Astrocyte (in vitro differentiated cells and primary cell): ENCODE measurements around the gene GALNT7. TPM values are rescaled to one million over a fixed set of nuclear protein-coding genes. Genes with fewer than 3 reads are reported as not detected.

Source experiments
- DNase-seq: peaks from one replicate; pipeline ENCODE4 v3.0.0-alpha.2; 2010; ENCODE audit warnings: low read depth
- FAIRE-seq: peaks from 2 replicates; lab custom pipeline; 2011; peaks lifted over from hg19 to GRCh38; lab: Jason Lieb, UNC
- H2AFZ ChIP-seq: 2 replicates; pipeline ENCODE4 v1.6.0; 2012; ENCODE audit warnings: low read depth, low read length, inconsistent platforms
- H3K27ac ChIP-seq: 2 replicates; pipeline ENCODE4 v1.5.1; 2011; ENCODE audit warnings: low read depth, low read length, inconsistent platforms
- H3K27me3 ChIP-seq: 2 replicates; pipeline ENCODE4 v1.6.0; 2011; ENCODE audit warnings: low read length, inconsistent platforms; ENCODE audit not compliant: insufficient read depth
- H3K36me3 ChIP-seq: 2 replicates; pipeline ENCODE4 v1.5.1; 2011; ENCODE audit warnings: low read length, inconsistent platforms; ENCODE audit not compliant: insufficient read depth
- H3K4me1 ChIP-seq: 2 replicates; pipeline ENCODE4 v1.5.1; 2011; ENCODE audit warnings: low read length, inconsistent platforms; ENCODE audit not compliant: insufficient read depth
- H3K4me2 ChIP-seq: 2 replicates; pipeline ENCODE4 v1.6.0; 2012; ENCODE audit warnings: low read length, inconsistent platforms
- H3K4me3 ChIP-seq: 2 replicates; pipeline ENCODE4 v1.5.1; 2011; ENCODE audit warnings: low read depth, mild to moderate bottlenecking, low read length, inconsistent platforms; ENCODE audit not compliant: insufficient read depth
- H3K79me2 ChIP-seq: 2 replicates; pipeline ENCODE4 v1.6.0; 2012; ENCODE audit warnings: mild to moderate bottlenecking, low read length, inconsistent platforms; ENCODE audit not compliant: insufficient read depth
- H3K9ac ChIP-seq: 2 replicates; pipeline ENCODE4 v1.6.0; 2012; ENCODE audit warnings: mild to moderate bottlenecking, low read length, inconsistent platforms
- H3K9me3 ChIP-seq: 2 replicates; pipeline ENCODE4 v1.5.1; 2012; ENCODE audit warnings: low read depth, mild to moderate bottlenecking, low read length, inconsistent platforms; ENCODE audit not compliant: insufficient read depth
- H4K20me1 ChIP-seq: 2 replicates; pipeline ENCODE4 v1.6.0; 2012; ENCODE audit warnings: low read length, inconsistent platforms; ENCODE audit not compliant: insufficient read depth
- H3K27ac Mint-ChIP-seq: one replicate; pipeline ENCODE4 v1.8.0; 2021; ENCODE audit warnings: mild to moderate bottlenecking, mixed read lengths; ENCODE audit not compliant: unreplicated experiment
- H3K27me3 Mint-ChIP-seq: one replicate; pipeline ENCODE4 v1.8.0; 2021; ENCODE audit warnings: low read depth, mixed read lengths; ENCODE audit not compliant: unreplicated experiment
- H3K36me3 Mint-ChIP-seq: one replicate; pipeline ENCODE4 v1.8.0; 2021; ENCODE audit warnings: low read depth, mixed read lengths; ENCODE audit not compliant: unreplicated experiment
- H3K4me1 Mint-ChIP-seq: one replicate; pipeline ENCODE4 v1.8.0; 2021; ENCODE audit warnings: low read depth, mixed read lengths; ENCODE audit not compliant: unreplicated experiment
- H3K4me3 Mint-ChIP-seq: one replicate; pipeline ENCODE4 v1.8.0; 2021; ENCODE audit warnings: mild to moderate bottlenecking, moderate library complexity, mixed read lengths; ENCODE audit not compliant: unreplicated experiment
- H3K9me3 Mint-ChIP-seq: one replicate; pipeline ENCODE4 v1.8.0; 2021; ENCODE audit warnings: mild to moderate bottlenecking, mixed read lengths; ENCODE audit not compliant: unreplicated experiment
- EZH2 ChIP-seq: IDR thresholded peaks from 2 replicates; pipeline ENCODE4 v1.6.1; 2012; ENCODE audit warnings: mild to moderate bottlenecking, low read length, inconsistent platforms; ENCODE audit not compliant: insufficient read depth
- total RNA-seq: library from RNA; stranded (reverse); gene quantifications from 2 replicates; pipeline ENCODE4 v1.2.1, GENCODE V29; 2021
- TF ChIP-seq, protein P1 (sequence below): IDR thresholded peaks from 2 replicates; pipeline ENCODE4 v1.5.1; 2011; ENCODE audit warnings: low read depth, mild to moderate bottlenecking, inconsistent platforms, low read length, moderate library complexity; ENCODE audit not compliant: insufficient read depth

Gene GALNT7
- total RNA-seq, 1 donor from 2014 or later, result 97.6 TPM

DNA sequence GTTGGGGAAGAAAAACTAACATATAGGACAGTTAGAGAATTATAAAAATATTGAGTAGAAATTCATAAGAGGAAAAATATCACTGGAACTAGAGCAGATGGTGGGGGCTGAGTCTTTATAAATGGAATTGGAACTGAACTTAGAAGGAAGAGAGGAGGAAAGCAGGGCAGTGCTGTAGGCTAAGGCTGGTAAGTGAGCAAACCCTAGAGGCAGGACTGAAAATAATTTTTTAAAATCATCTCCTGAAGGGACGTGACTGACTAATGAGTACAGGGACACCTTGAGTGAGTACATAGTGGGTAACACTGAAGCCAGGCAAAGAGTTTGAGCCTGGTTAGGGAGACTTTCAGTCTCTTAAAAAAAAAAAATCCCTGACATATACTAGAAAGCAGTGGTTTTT lies 63.3 kb downstream of the GALNT7 start:
- no peaks in the 10 kb centered on the region for H3K4me1 ChIP-seq
- H3K27ac ChIP-seq, result no peak overlapping the region
- H4K20me1 ChIP-seq, result peaks cover 8% of the 10 kb centered on the region
- H3K4me3 ChIP-seq, result no peak overlapping the region
- H3K4me2 ChIP-seq, result no peak overlapping the region
- no peaks in the 10 kb centered on the region for H3K79me2 ChIP-seq
- no peaks in the 10 kb centered on the region for H3K36me3 ChIP-seq
- H2AFZ ChIP-seq, result no peak overlapping the region
- no peaks in the 10 kb centered on the region for H3K9me3 Mint-ChIP-seq
- no peaks in the 10 kb centered on the region for H3K27me3 Mint-ChIP-seq
- DNase-seq (no peak), FAIRE-seq (no peak)
- H3K27ac Mint-ChIP-seq, result peak overlapping the region; percentile 73
- no peak overlapping the region for H3K9ac ChIP-seq
- TF ChIP-seq, protein P1, sequence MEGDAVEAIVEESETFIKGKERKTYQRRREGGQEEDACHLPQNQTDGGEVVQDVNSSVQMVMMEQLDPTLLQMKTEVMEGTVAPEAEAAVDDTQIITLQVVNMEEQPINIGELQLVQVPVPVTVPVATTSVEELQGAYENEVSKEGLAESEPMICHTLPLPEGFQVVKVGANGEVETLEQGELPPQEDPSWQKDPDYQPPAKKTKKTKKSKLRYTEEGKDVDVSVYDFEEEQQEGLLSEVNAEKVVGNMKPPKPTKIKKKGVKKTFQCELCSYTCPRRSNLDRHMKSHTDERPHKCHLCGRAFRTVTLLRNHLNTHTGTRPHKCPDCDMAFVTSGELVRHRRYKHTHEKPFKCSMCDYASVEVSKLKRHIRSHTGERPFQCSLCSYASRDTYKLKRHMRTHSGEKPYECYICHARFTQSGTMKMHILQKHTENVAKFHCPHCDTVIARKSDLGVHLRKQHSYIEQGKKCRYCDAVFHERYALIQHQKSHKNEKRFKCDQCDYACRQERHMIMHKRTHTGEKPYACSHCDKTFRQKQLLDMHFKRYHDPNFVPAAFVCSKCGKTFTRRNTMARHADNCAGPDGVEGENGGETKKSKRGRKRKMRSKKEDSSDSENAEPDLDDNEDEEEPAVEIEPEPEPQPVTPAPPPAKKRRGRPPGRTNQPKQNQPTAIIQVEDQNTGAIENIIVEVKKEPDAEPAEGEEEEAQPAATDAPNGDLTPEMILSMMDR, result no peak
- no peak for TF ChIP-seq EZH2
- no peaks in the 10 kb centered on the region for H3K9me3 ChIP-seq
- H3K4me3 Mint-ChIP-seq, result no peak overlapping the region
- no peaks in the 10 kb centered on the region for H3K27me3 ChIP-seq
- peaks cover 4% of the 10 kb centered on the region for H3K36me3 Mint-ChIP-seq
- H3K4me1 Mint-ChIP-seq, result peaks cover 20% of the 10 kb centered on the region

DNA sequence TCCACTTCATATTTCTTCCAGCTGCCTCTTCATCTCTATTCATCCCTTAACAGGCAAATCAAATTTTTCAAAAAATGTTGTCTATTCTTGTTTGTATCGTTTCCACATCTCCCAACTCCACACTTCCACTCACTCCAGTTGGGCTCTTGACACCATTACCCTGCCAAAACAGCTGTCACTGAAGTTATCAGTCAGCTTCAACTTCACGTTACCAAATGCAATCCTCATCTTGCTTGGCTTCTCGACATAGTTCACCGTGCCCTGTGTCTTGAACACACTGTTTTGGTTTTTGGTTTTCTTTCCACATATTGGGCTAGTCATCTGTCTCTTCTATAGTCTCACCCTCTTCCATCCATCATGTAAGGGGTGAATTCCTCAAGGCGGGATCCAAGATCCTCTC lies 65.2 kb downstream of the GALNT7 start:
- no peak overlapping the region for H3K4me3 ChIP-seq
- peaks cover 11% of the 10 kb centered on the region for H4K20me1 ChIP-seq
- TF ChIP-seq, protein P1, result no peak
- TF ChIP-seq EZH2, result no peak
- no peak overlapping the region for H3K9ac ChIP-seq
- Mint-ChIP-seq H3K27ac (no peak overlapping the region), H3K4me1 (peaks cover 27% of the 10 kb centered on the region), H3K4me3 (no peak overlapping the region), H3K9me3 (no peaks in the 10 kb centered on the region), H3K36me3 (peaks cover 4% of the 10 kb centered on the region), H3K27me3 (no peaks in the 10 kb centered on the region)
- no peaks in the 10 kb centered on the region for H3K4me1 ChIP-seq
- no peak overlapping the region for H2AFZ ChIP-seq
- H3K79me2 ChIP-seq, result peaks cover 9% of the 10 kb centered on the region
- no peak overlapping the region for H3K27ac ChIP-seq
- no peaks in the 10 kb centered on the region for H3K27me3 ChIP-seq
- DNase-seq (no peak), FAIRE-seq (no peak)
- H3K9me3 ChIP-seq, result no peaks in the 10 kb centered on the region
- no peaks in the 10 kb centered on the region for H3K36me3 ChIP-seq
- no peak overlapping the region for H3K4me2 ChIP-seq

DNA sequence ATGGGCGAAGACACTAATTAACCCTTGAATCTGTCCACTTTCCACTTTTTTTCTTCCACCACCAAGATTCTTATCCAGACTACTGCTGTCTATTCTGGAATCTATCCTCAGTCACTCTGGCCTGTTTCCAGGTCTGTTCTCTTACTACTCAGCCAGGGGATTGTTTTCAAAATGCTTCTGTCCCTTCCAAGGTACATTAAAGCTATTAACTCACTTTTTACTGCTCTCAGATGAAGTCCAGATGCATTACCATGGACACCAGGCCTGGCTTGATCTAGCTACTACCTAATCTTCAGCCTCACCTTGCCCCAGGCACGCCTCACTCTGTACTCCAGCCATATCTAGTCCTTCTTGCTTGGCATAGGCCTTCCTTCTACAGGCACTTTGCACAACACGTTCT lies 66.4 kb downstream of the GALNT7 start:
- TF ChIP-seq EZH2, result no peak
- TF ChIP-seq, protein P1, result no peak
- H3K36me3 ChIP-seq, result no peaks in the 10 kb centered on the region
- no peaks in the 10 kb centered on the region for H3K4me1 ChIP-seq
- DNase-seq, result no peak
- no peaks in the 10 kb centered on the region for H3K9me3 ChIP-seq
- H2AFZ ChIP-seq, result no peak overlapping the region
- H3K9ac ChIP-seq, result no peak overlapping the region
- peaks cover 9% of the 10 kb centered on the region for H3K79me2 ChIP-seq
- H4K20me1 ChIP-seq, result peaks cover 11% of the 10 kb centered on the region
- H3K27me3 ChIP-seq, result no peaks in the 10 kb centered on the region
- H3K36me3 Mint-ChIP-seq, result peaks cover 4% of the 10 kb centered on the region
- no peak overlapping the region for H3K4me2 ChIP-seq
- H3K9me3 Mint-ChIP-seq, result no peaks in the 10 kb centered on the region
- H3K27me3 Mint-ChIP-seq, result no peaks in the 10 kb centered on the region
- no peak overlapping the region for H3K4me3 Mint-ChIP-seq
- no peak overlapping the region for H3K27ac ChIP-seq
- no peak overlapping the region for H3K27ac Mint-ChIP-seq
- H3K4me1 Mint-ChIP-seq, result peaks cover 27% of the 10 kb centered on the region
- H3K4me3 ChIP-seq, result no peak overlapping the region
- FAIRE-seq, result no peak
